ENCODE data around the gene PIP4P1. TPM values are rescaled to one million over a fixed set of nuclear protein-coding genes. Genes with fewer than 3 reads are reported as not detected.
A peak's percentile ranks its signal among the peaks of the same experiment; 100 is the strongest.

Gene PIP4P1
- total and polyA plus RNA-seq, 2 of the 13 experiments (the other 11 are each of a cell fraction or from before 2014, with no cell fraction given), result 33.4 to 47.0 TPM

DNA sequence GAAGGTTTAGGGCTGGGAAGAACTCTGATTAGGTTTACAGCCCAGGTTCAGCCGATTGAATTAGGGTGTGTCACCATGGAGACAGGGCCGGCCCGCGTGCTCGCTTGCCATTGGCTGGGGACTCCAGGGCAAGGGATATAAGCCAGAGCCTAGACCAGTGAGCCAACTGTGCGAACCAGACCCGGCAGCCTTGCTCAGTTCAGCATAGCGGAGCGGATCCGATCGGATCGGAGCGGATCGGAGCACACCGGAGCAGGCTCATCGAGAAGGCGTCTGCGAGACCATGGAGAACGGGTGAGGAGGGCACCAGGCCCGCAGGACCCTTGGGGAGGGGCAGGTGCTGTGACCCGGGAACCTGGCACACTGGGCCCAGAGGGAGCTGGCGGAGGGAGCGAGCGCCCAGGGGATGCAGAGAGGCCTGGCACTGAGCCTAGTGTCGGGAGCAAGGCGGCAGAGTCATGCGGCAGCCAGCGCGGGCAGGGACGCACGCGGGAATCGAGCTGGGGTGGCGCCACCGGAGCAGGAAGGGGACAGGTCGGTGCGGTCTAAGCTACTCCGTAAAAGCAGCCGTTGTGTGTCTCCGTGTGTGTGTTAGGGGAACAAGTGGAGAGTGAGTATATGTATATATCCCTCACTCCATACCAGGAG is 8.1 kb upstream of the PIP4P1 start, which contains the start of gene PNP (continued):
- peak; percentile 21; the same call in 1 of the 2 replicates for TF ChIP-seq ARID2 (CRISPR knock-in tag; IDR thresholded peaks at IDR 0.05; ENCODE audit: borderline replicate concordance)
- TF ChIP-seq, protein P1, sequence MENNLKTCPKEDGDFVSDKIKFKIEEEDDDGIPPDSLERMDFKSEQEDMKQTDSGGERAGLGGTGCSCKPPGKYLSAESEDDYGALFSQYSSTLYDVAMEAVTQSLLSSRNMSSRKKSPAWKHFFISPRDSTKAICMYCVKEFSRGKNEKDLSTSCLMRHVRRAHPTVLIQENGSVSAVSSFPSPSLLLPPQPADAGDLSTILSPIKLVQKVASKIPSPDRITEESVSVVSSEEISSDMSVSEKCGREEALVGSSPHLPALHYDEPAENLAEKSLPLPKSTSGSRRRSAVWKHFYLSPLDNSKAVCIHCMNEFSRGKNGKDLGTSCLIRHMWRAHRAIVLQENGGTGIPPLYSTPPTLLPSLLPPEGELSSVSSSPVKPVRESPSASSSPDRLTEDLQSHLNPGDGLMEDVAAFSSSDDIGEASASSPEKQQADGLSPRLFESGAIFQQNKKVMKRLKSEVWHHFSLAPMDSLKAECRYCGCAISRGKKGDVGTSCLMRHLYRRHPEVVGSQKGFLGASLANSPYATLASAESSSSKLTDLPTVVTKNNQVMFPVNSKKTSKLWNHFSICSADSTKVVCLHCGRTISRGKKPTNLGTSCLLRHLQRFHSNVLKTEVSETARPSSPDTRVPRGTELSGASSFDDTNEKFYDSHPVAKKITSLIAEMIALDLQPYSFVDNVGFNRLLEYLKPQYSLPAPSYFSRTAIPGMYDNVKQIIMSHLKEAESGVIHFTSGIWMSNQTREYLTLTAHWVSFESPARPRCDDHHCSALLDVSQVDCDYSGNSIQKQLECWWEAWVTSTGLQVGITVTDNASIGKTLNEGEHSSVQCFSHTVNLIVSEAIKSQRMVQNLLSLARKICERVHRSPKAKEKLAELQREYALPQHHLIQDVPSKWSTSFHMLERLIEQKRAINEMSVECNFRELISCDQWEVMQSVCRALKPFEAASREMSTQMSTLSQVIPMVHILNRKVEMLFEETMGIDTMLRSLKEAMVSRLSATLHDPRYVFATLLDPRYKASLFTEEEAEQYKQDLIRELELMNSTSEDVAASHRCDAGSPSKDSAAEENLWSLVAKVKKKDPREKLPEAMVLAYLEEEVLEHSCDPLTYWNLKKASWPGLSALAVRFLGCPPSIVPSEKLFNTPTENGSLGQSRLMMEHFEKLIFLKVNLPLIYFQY (CRISPR knock-in tag; IDR thresholded peaks at IDR 0.05; ENCODE audit: borderline replicate concordance), result peak; percentile 67; the same call in 1 of the 2 replicates
- peak; percentile 90 for TF ChIP-seq ZNF205 (CRISPR knock-in tag; IDR thresholded peaks at IDR 0.05)
- no peak for TF ChIP-seq SP1 (IDR thresholded peaks at IDR 0.05)
- TF ChIP-seq SP1 (CRISPR knock-in tag; IDR thresholded peaks at IDR 0.05), result peak; percentile 40; the same call in 1 of the 2 replicates
- TF ChIP-seq HDAC2 (CRISPR knock-in tag; IDR thresholded peaks at IDR 0.05), result peak; percentile 75
- TF ChIP-seq TOE1 (CRISPR knock-in tag; IDR thresholded peaks at IDR 0.05), result no peak
- TF ChIP-seq ERF (CRISPR knock-in tag; IDR thresholded peaks at IDR 0.05), result peak; percentile 64; the same call in 1 of the 2 replicates
- TF ChIP-seq, protein P2, sequence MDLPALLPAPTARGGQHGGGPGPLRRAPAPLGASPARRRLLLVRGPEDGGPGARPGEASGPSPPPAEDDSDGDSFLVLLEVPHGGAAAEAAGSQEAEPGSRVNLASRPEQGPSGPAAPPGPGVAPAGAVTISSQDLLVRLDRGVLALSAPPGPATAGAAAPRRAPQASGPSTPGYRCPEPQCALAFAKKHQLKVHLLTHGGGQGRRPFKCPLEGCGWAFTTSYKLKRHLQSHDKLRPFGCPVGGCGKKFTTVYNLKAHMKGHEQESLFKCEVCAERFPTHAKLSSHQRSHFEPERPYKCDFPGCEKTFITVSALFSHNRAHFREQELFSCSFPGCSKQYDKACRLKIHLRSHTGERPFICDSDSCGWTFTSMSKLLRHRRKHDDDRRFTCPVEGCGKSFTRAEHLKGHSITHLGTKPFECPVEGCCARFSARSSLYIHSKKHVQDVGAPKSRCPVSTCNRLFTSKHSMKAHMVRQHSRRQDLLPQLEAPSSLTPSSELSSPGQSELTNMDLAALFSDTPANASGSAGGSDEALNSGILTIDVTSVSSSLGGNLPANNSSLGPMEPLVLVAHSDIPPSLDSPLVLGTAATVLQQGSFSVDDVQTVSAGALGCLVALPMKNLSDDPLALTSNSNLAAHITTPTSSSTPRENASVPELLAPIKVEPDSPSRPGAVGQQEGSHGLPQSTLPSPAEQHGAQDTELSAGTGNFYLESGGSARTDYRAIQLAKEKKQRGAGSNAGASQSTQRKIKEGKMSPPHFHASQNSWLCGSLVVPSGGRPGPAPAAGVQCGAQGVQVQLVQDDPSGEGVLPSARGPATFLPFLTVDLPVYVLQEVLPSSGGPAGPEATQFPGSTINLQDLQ (CRISPR knock-in tag; IDR thresholded peaks at IDR 0.05), result no peak
- TF ChIP-seq, protein P3, sequence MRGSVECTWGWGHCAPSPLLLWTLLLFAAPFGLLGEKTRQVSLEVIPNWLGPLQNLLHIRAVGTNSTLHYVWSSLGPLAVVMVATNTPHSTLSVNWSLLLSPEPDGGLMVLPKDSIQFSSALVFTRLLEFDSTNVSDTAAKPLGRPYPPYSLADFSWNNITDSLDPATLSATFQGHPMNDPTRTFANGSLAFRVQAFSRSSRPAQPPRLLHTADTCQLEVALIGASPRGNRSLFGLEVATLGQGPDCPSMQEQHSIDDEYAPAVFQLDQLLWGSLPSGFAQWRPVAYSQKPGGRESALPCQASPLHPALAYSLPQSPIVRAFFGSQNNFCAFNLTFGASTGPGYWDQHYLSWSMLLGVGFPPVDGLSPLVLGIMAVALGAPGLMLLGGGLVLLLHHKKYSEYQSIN (CRISPR knock-in tag; IDR thresholded peaks at IDR 0.05; ENCODE audit: borderline replicate concordance), result no peak
- peak; percentile 26; the same call in 1 of the 2 replicates for TF ChIP-seq HES4 (CRISPR knock-in tag; IDR thresholded peaks at IDR 0.05; ENCODE audit: borderline replicate concordance)
- TF ChIP-seq TP53 (CRISPR knock-in tag; conservative IDR thresholded peaks at IDR 0.05), result no peak
- no peak for TF ChIP-seq XRCC5 (optimal IDR thresholded peaks at IDR 0.05; ENCODE audit: low read length)
- TF ChIP-seq, protein P4, sequence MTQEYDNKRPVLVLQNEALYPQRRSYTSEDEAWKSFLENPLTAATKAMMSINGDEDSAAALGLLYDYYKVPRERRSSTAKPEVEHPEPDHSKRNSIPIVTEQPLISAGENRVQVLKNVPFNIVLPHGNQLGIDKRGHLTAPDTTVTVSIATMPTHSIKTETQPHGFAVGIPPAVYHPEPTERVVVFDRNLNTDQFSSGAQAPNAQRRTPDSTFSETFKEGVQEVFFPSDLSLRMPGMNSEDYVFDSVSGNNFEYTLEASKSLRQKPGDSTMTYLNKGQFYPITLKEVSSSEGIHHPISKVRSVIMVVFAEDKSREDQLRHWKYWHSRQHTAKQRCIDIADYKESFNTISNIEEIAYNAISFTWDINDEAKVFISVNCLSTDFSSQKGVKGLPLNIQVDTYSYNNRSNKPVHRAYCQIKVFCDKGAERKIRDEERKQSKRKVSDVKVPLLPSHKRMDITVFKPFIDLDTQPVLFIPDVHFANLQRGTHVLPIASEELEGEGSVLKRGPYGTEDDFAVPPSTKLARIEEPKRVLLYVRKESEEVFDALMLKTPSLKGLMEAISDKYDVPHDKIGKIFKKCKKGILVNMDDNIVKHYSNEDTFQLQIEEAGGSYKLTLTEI (CRISPR knock-in tag; conservative IDR thresholded peaks at IDR 0.05), result no peak
